Raji (cell line): ENCODE measurements around the gene WAC.

Source experiments
- POLR2A ChIP-seq: IDR thresholded peaks from 2 replicates; pipeline ENCODE4 v1.6.1; 2011; ENCODE audit warnings: low read depth, low read length, control low read depth; ENCODE audit not compliant: insufficient read depth

WAC gene

GRCh38 chr10:28623483-28623882 lies 90.6 kb downstream of the WAC start:
- TF ChIP-seq POLR2A, result no peak

- no peak for TF ChIP-seq POLR2A
Measured at GRCh38 chr10:28624351-28624750, 91.4 kb downstream of the WAC start.

GRCh38 chr10:28627102-28627501 lies 94.2 kb downstream of the WAC start:
- TF ChIP-seq POLR2A, result no peak

GRCh38 chr10:28628184-28628893 lies 95.4 kb downstream of the WAC start:
- no peak for TF ChIP-seq POLR2A

- TF ChIP-seq POLR2A, result no peak
Measured at GRCh38 chr10:28631896-28632583, 99.1 kb downstream of the WAC start.

GRCh38 chr10:28632584-28632945 lies 99.6 kb downstream of the WAC start:
- no peak for TF ChIP-seq POLR2A

- TF ChIP-seq POLR2A, result no peak
Measured at GRCh38 chr10:28633750-28634149, 100.8 kb downstream of the WAC start.

GRCh38 chr10:28637346-28637745 lies 104.4 kb downstream of the WAC start:
- TF ChIP-seq POLR2A, result no peak

- no peak for TF ChIP-seq POLR2A
Measured at GRCh38 chr10:28638392-28638791, 105.5 kb downstream of the WAC start.

- no peak for TF ChIP-seq POLR2A
Measured at GRCh38 chr10:28640551-28640950, 107.6 kb downstream of the WAC start.

- no peak for TF ChIP-seq POLR2A
Measured at GRCh38 chr10:28644647-28645046, 111.7 kb downstream of the WAC start.

GRCh38 chr10:28652106-28652505 lies 119.2 kb downstream of the WAC start:
- no peak for TF ChIP-seq POLR2A

- TF ChIP-seq POLR2A, result no peak
Measured at GRCh38 chr10:28652703-28653102, 119.8 kb downstream of the WAC start.

- TF ChIP-seq POLR2A, result no peak
Measured at GRCh38 chr10:28661035-28661434, 128.1 kb downstream of the WAC start.

GRCh38 chr10:28663576-28664368 lies 130.9 kb downstream of the WAC start:
- TF ChIP-seq POLR2A, result no peak

- TF ChIP-seq POLR2A, result no peak
Measured at GRCh38 chr10:28664369-28664740, 131.4 kb downstream of the WAC start.

- no peak for TF ChIP-seq POLR2A
Measured at GRCh38 chr10:28666751-28667467, 134.0 kb downstream of the WAC start.
